ENCODE measurements around the gene ABL1. TPM values are rescaled to one million over a fixed set of nuclear protein-coding genes. Genes with fewer than 3 reads are reported as not detected.
"Not testable (repeated sequence)": the region's sequence is repeated elsewhere in the genome, so short reads cannot be mapped to it uniquely, and the experiment has no call there.

Gene ABL1
- total RNA-seq, 6 experiments from 2014 or later: 56.0 to 63.5 (median 62.8) TPM

- Mint-ChIP-seq H3K36me3 (ENCODE audit: low read depth) (no peaks in the 10 kb centered on the region), H3K27me3 (ENCODE audit: insufficient read depth) (peaks cover 23% of the 10 kb centered on the region), H3K27ac (no peak overlapping the region), H3K9me3 (no peaks in the 10 kb centered on the region), H3K4me1 (ENCODE audit: low read depth) (no peaks in the 10 kb centered on the region), H3K4me3 (no peak overlapping the region)
- TF ChIP-seq, protein P1, sequence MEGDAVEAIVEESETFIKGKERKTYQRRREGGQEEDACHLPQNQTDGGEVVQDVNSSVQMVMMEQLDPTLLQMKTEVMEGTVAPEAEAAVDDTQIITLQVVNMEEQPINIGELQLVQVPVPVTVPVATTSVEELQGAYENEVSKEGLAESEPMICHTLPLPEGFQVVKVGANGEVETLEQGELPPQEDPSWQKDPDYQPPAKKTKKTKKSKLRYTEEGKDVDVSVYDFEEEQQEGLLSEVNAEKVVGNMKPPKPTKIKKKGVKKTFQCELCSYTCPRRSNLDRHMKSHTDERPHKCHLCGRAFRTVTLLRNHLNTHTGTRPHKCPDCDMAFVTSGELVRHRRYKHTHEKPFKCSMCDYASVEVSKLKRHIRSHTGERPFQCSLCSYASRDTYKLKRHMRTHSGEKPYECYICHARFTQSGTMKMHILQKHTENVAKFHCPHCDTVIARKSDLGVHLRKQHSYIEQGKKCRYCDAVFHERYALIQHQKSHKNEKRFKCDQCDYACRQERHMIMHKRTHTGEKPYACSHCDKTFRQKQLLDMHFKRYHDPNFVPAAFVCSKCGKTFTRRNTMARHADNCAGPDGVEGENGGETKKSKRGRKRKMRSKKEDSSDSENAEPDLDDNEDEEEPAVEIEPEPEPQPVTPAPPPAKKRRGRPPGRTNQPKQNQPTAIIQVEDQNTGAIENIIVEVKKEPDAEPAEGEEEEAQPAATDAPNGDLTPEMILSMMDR (IDR thresholded peaks at IDR 0.05): no peak
- DNase-seq: no peak
These were observed 71.8 kb downstream of the ABL1 start for GRCh38 chr9:130906735-130907416.

- Mint-ChIP-seq H3K36me3 (ENCODE audit: low read depth) (no peaks in the 10 kb centered on the region), H3K4me1 (ENCODE audit: low read depth) (peaks cover 10% of the 10 kb centered on the region), H3K9me3 (no peaks in the 10 kb centered on the region), H3K4me3 (no peak overlapping the region), H3K27ac (no peak overlapping the region), H3K27me3 (ENCODE audit: insufficient read depth) (peaks cover 18% of the 10 kb centered on the region)
- TF ChIP-seq, protein P1 (IDR thresholded peaks at IDR 0.05): no peak
- no peak for DNase-seq
These were observed 73.3 kb downstream of the ABL1 start for GRCh38 chr9:130908146-130908877.

DNA sequence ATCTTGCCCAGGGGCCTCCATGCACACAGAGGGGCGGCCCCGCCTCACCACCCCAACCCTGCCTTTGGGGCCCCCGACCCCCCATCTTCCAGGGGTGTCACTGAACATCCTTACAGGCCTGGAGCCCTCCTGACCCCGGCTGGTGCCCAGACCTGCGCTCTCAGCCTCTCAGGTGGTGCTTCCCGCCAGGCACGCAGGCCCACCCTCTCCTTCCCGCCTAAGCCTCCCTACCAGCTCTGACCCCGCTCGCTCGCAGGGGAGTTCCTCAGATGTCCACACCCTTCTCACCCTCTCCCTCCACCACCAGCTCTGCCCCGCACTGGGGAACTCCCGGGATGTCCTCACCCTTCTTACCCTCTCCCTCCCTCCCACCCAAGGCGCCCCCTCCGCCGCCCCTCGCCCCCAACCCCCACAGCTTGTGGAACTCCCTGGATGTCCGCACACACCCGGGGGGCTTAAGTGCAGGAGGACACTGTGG is 73.9 kb downstream of the ABL1 start:
- Mint-ChIP-seq H3K4me1 (ENCODE audit: low read depth) (peaks cover 14% of the 10 kb centered on the region), H3K36me3 (ENCODE audit: low read depth) (no peaks in the 10 kb centered on the region), H3K27ac (no peak overlapping the region), H3K9me3 (no peaks in the 10 kb centered on the region), H3K4me3 (no peak overlapping the region), H3K27me3 (ENCODE audit: insufficient read depth) (peaks cover 16% of the 10 kb centered on the region)
- TF ChIP-seq, protein P1 (IDR thresholded peaks at IDR 0.05): no peak
- DNase-seq: no peak

- Mint-ChIP-seq H3K4me1 (ENCODE audit: low read depth) (peaks cover 14% of the 10 kb centered on the region), H3K27me3 (ENCODE audit: insufficient read depth) (peaks cover 16% of the 10 kb centered on the region)
- H3K27ac Mint-ChIP-seq; H3K36me3 Mint-ChIP-seq (ENCODE audit: low read depth); H3K4me3 Mint-ChIP-seq; H3K9me3 Mint-ChIP-seq; DNase-seq: not testable (repeated sequence)
These were observed 75.0 kb downstream of the ABL1 start for GRCh38 chr9:130910041-130910440.

- H3K4me1 Mint-ChIP-seq (ENCODE audit: low read depth): peaks cover 14% of the 10 kb centered on the region
- not testable (repeated sequence) for H3K4me3 Mint-ChIP-seq; H3K36me3 Mint-ChIP-seq (ENCODE audit: low read depth); H3K27ac Mint-ChIP-seq; H3K9me3 Mint-ChIP-seq; DNase-seq
- H3K27me3 Mint-ChIP-seq (ENCODE audit: insufficient read depth): peaks cover 11% of the 10 kb centered on the region
These were observed 75.6 kb downstream of the ABL1 start for GRCh38 chr9:130910670-130911069.

DNA sequence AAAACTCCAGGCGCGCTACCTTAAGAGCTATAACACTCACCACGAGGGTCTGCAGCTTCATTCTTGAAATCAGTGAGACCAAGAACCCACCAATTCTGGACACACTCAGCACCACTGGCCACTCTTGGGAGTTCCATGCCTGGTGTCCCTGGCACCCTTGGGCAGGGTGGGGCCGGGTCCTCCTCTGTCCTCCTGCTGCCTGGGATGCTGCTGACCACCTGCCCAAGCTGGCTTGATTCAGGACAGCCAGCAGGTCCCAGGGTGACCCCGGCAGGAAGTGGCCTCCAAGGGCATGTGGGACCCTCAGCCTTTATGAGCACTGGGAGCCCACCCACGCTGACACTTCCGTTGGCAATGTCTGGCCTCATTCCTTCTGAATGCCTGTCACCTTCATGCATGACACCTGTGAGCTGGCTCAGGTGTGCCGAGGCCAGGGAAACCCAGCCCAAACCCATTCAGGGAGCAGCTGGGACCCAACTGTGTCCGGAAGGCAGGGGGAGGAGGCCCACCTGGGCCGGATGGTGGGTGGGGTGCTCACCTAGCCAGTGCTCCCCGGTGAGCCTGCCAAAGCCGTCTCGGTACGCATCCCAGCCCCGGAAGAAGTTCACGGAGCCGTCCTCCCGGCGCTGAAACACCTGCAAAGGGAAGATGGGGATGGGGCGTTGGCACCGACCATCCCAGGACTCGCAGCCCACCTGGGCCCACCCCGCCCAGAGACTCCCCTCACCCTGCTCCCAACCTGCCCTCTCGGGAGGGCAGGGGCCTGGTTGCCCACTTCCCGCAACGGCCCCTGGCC is 76.4 kb downstream of the ABL1 start:
- H3K27me3 Mint-ChIP-seq (ENCODE audit: insufficient read depth): peaks cover 8% of the 10 kb centered on the region; the same call in 1 of the 2 replicates
- no peak overlapping the region for H3K4me3 Mint-ChIP-seq
- H3K4me1 Mint-ChIP-seq (ENCODE audit: low read depth): peaks cover 14% of the 10 kb centered on the region
- TF ChIP-seq, protein P1 (IDR thresholded peaks at IDR 0.05): no peak
- H3K36me3 Mint-ChIP-seq (ENCODE audit: low read depth): no peaks in the 10 kb centered on the region
- H3K27ac Mint-ChIP-seq: no peak overlapping the region
- H3K9me3 Mint-ChIP-seq: no peaks in the 10 kb centered on the region
- DNase-seq: no peak
